ENCODE data around the gene ACP3.

DNA sequence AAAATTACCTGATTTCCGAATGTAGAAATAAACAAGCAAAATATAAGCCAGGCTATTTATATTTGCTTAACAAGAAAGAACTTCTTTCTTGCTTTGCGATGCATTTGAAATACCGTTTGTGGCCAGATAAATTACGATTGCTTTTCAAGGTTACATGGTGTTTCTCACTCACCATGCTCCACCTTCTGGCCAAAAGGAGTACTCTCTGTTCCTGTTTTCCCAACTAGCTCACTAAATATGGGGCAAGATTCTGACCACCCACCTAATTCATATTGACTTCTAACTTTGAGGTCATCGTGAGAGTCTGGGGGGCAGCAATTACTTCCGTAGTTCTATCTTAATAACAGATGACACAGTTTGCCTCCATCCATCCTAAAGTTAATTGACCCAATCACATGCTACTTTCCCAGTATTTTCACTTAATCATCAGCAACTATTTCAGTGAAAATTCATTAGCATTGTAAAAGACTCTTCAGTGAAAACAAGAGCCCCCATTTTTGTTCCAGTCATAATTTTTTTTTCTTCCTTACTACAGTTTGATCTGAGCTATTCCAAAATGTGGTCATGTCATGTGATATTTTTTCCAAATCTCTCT lies 25.9 kb downstream of the ACP3 start:
- TF ChIP-seq SUZ12 (IDR thresholded peaks at IDR 0.05; ENCODE audit: extremely low read depth, insufficient read depth, insufficient read length) (no peak), YY1 (IDR thresholded peaks at IDR 0.05; ENCODE audit: insufficient read depth, insufficient read length) (no peak), ZNF274 (IDR thresholded peaks at IDR 0.05; ENCODE audit: low read depth, low read length) (no peak)
